HG03103 (cell line): ENCODE results near the gene ZFHX3.

Experiments used
- ATAC-seq: cut with Tn5 transposase; IDR thresholded peaks from one replicate; pipeline ENCODE4 v1.9.1; 2021; ENCODE audit warnings: low read depth; ENCODE audit not compliant: unreplicated experiment

ZFHX3 gene

GRCh38 chr16:72889616-72890582, 158.0 kb downstream of the ZFHX3 start:
- no peak for ATAC-seq

DNA sequence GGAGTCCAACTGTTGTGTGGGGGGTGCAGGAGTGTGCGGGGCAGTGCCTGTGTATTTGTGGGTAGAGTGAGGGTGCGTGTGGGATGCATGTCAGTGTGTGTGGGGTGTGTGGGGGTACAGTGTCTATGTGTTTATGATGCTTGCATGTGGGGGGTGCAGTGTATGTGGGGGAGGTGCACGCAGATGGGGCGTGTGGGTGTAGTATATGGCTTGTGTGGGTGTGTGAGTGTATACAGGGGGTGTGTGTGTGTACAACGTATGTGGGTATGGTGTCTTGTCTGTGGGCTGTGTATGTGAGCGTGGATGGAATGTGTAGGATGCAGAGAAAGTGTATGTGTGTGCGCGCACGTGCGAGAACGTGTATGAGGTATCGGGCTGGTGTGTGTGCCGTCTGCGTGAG, 160.4 kb downstream of the ZFHX3 start:
- ATAC-seq, result no peak

- ATAC-seq, result no peak
These were observed 161.5 kb downstream of the ZFHX3 start for GRCh38 chr16:72886346-72886974.

- ATAC-seq, result no peak
These were observed 163.4 kb downstream of the ZFHX3 start for GRCh38 chr16:72884573-72884972.

DNA sequence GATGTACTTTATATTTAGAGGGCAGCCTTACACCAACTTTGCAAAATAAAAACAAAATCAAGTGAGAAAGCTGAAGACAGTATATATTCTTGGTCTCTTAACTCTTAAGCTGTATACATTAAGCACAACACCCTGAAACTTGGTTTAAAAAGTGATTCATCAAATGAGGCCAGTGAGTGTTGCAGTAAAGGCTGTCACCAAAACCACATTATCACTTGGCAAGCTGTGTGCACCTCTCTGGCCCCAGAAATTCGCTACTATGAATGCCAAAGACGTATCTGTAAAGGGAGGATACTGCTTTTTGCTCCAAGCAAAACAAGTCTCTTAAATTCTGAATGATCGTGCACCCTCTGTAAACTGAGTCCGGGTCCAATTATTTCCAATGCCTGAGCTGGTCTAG, 163.9 kb downstream of the ZFHX3 start:
- no peak for ATAC-seq

- ATAC-seq, result no peak
These were observed 168.1 kb downstream of the ZFHX3 start for GRCh38 chr16:72879846-72880245.

- no peak for ATAC-seq
These were observed 169.3 kb downstream of the ZFHX3 start for GRCh38 chr16:72878301-72879269.

DNA sequence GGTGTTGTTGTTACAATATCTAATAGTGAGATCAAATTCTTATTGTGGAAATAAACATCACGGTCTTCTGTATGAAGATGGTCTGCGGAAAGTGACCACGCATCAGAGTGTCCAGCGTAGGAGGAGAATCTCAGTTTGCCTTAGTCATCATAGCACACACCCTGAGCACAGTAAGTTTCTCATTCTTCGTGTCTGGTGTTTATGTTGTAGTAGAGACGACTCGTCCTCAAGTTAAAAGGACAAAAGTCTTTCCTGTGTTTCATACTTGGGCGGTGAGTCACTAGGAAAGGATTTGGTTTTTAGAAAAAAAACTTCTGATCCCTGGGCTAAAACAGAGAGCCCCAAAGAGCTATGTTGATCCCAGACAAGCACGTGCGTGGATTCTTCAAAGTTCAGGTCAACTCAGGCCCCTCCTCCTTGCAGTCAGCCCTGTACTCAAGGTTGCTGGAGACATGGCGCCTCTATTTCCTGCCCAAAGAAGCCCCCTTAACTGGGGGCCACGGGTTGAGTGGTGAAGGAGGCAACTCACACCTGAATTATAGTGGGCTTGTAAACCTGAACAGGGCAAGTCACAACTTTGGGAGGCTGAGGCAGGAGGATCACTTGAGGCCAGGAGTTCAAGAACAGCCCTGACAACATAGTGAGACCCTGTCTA, 170.4 kb downstream of the ZFHX3 start:
- no peak for ATAC-seq

GRCh38 chr16:72876981-72877373, 171.0 kb downstream of the ZFHX3 start:
- ATAC-seq, result no peak

DNA sequence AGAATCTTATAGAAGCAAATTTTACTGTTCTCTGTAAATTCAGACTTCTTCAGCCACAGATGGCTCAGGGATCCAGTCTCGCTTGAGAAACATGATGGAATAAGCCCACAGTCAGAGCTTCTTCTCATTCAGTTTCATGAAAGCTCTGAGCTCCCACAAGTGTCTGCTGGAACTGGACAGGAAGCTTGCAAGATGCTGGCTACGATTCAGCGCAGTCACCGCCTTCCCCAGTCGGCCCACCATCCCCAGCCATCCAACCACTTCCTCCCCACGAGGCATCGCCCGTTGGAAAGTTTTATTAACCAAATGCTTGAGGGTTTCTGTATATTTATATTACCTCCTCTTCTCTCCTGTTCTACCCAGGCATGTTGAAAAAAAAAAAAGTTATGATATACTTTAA, 171.7 kb downstream of the ZFHX3 start:
- ATAC-seq, result no peak

GRCh38 chr16:72875291-72876031, 172.5 kb downstream of the ZFHX3 start:
- ATAC-seq, result no peak

DNA sequence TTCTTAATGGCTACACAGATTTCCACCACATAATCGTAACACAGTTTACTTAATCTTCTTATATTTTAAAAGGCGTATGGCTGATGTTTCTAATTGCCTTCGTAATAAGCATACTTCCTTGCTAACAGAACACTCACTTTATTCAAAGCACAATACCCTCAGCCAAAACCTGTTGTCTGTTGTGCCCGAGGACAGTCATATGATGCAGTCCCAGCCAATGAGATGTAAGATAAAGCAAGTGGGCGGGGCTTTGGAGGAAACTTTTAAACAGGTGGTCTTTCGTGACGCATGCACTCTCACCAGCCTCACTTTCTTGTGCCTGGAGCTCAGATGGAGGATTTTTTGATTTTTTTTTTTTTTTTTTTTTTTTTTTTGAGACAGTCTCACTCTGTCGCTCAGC, 174.1 kb downstream of the ZFHX3 start:
- no peak for ATAC-seq

DNA sequence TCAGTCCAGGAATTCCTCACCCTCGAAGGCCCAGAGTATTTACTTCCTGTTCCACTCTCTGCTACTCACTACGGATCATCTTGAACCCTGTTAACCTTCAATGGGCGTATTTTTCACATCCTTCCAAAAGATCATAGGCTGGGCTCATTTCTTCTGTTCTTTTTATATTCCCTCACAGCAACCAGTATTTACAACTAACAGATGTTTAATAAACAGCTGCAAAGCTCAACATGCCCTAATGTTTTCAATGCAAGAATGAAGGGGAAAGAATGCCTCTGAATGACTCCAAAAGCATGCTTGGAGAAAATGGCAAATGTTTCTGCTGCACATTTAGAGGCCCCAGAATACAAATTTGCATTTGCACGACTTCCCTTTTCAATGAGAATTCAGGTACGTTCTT, 174.9 kb downstream of the ZFHX3 start:
- ATAC-seq, result no peak

GRCh38 chr16:72865835-72866234, 182.1 kb downstream of the ZFHX3 start:
- no peak for ATAC-seq

- ATAC-seq, result no peak
These were observed 182.7 kb downstream of the ZFHX3 start for GRCh38 chr16:72865258-72865657.

DNA sequence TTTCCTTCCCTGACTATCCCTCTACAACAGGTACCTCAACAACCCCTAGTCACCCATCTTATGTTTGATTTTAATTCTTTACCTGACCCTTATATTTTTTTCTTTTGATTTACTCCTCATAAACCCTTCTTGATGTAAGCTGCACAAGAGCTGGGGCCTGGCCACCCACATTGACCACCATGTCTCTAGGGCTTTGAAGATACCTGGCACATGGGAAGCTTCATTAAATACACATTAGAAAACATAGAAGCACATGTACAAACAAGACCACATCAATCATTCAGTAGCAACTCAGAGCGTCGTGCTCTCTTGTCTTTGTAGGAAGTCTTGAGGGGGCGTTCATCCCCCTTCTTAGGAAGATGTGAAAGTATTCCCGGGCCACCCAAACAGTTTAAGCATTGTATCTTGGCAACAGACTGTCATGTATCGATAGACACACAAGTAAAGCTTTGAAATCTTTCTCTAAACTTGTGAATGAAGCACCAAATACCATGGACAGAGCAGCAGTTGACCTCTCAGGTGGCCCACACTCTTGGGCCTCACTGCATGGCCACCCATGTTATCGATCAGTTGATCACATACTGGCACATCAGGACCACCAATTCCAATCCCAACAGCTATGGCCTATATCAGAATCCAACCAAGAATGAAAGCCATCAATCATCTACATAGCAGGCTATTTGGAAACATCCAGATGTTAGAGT, 183.6 kb downstream of the ZFHX3 start:
- ATAC-seq, result no peak

GRCh38 chr16:72862090-72862489, 185.8 kb downstream of the ZFHX3 start:
- ATAC-seq, result no peak

DNA sequence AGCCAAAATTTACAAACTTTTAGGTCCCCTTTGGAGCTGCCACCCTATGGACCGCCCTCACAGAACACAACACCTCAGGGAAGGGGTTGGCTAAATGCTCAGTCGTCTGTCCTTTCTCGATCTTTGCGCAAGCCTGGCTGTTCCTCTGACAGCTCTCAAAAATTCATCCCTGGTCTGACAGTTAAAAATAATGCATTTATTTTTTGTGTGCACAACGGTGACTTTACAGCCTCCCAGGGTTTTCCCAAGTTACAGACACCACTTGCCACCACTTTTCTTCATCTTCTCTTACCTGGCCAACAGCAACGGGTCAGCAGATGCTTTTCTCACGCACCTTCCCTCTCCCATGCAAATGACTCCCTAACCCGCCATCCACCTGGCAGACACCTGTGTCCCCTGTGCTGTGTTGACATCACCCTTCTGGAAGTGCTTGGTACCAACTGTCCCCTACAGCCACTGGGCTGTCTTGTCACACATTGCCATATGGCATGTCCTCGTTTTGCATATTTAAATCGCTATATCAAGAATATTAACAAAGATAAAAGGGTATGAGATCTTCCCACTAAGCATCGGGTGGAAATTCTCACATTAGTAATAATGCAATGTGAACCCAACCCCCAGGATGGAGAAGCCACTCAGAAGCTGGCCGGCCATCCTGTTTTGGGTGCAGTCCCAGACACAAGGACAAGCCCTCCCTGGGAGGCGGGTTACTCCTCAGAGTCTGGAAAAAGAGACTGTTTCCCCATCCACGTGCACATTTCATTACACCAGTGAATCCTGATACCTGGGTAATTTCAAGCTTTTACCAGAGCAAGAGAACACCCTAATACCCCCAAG, 187.0 kb downstream of the ZFHX3 start:
- ATAC-seq, result no peak
